Left renal pelvis (tissue), 4 donors: ENCODE data around the gene SMIM45. TPM values are rescaled to one million over a fixed set of nuclear protein-coding genes. Genes with fewer than 3 reads are reported as not detected.

Experiments used
- DNase-seq, 4 donors: peaks; one replicate each; pipeline ENCODE4 v3.0.0-alpha.2; 2013; ENCODE audit warnings: low read depth in 4 of 4, low spot score in 3 of 4
- polyA plus RNA-seq, 4 donors: library from polyadenylated mRNA; unstranded; fragments of 120-200 nt; gene quantifications; one replicate each; pipeline ENCODE4 v1.2.1, GENCODE V29; 2013; ENCODE audit not compliant: insufficient read length in 4 of 4

Gene SMIM45

GRCh38 chr22:41995211-41995610, 43.3 kb downstream of the SMIM45 start:
- DNase-seq, result no peak

- DNase-seq, result no peak
Observed at GRCh38 chr22:41996826-41997225, 44.9 kb downstream of the SMIM45 start.

- DNase-seq, result peak; percentile 48 to 69 (median 66)
Observed at GRCh38 chr22:41998361-41999261, 46.7 kb downstream of the SMIM45 start, which contains the start of gene WBP2NL. Gene WBP2NL (plus strand): TSS chr22:41998788. CDS start chr22:41998819, 31 bp downstream.

GRCh38 chr22:42000466-42000865, 48.5 kb downstream of the SMIM45 start:
- no peak for DNase-seq

GRCh38 chr22:42001121-42001520, 49.2 kb downstream of the SMIM45 start:
- no peak for DNase-seq

GRCh38 chr22:42001706-42002105, 49.8 kb downstream of the SMIM45 start:
- DNase-seq, result no peak

GRCh38 chr22:42007922-42008321, 56.0 kb downstream of the SMIM45 start:
- DNase-seq, result no peak

Other genes with a start within 250 kb of the SMIM45 start
- gene CCDC134, start 151.5 kb upstream of the SMIM45 start, polyA plus RNA-seq, result 10 to 100 TPM in 1 of 4 donors, 1 to 10 TPM in 3; 5.3 to 10.2 (median 8.2) TPM
- gene SREBF2, start 119.0 kb upstream of the SMIM45 start, polyA plus RNA-seq, result 10 to 100 TPM; 76.0 to 99.1 (median 93.9) TPM
- gene SHISA8, start 37.1 kb upstream of the SMIM45 start, polyA plus RNA-seq, result 1 to 10 TPM in 1 of 4 donors, under 1 TPM in 3; 0.22 to 1.7 (median 0.46) TPM
- gene TNFRSF13C, start 25.3 kb upstream of the SMIM45 start, polyA plus RNA-seq, result 1 to 10 TPM; 1.4 to 4.0 (median 1.9) TPM
- 10 to 100 TPM; 10.3 to 15.6 (median 11.6) TPM for gene CENPM, start 5.0 kb upstream of the SMIM45 start, polyA plus RNA-seq
- 10 to 100 TPM in 1 of 4 donors, 1 to 10 TPM in 3; 6.4 to 10.0 (median 7.8) TPM for gene SEPTIN3, start 17.3 kb downstream of the SMIM45 start, polyA plus RNA-seq
- 1 to 10 TPM; 2.4 to 5.2 (median 4.3) TPM for gene WBP2NL, start 46.6 kb downstream of the SMIM45 start, polyA plus RNA-seq
- 10 to 100 TPM; 27.1 to 33.2 (median 27.7) TPM for gene NAGA, start 118.7 kb downstream of the SMIM45 start, polyA plus RNA-seq
- 10 to 100 TPM; 10.3 to 31.7 (median 10.7) TPM for gene PHETA2, start 122.1 kb downstream of the SMIM45 start, polyA plus RNA-seq
- gene SMDT1, start 127.5 kb downstream of the SMIM45 start, polyA plus RNA-seq, result 100 to 1,000 TPM in 2 of 4 donors, 10 to 100 TPM in 2; 47.7 to 124 (median 104) TPM
- gene NDUFA6, start 138.6 kb downstream of the SMIM45 start, polyA plus RNA-seq, result 100 to 1,000 TPM in 2 of 4 donors, 10 to 100 TPM in 2; 74.8 to 131 (median 107) TPM
- 10 to 100 TPM in 1 of 4 donors, 1 to 10 TPM in 3; 1.8 to 15.9 (median 3.7) TPM for gene CYP2D6, start 178.7 kb downstream of the SMIM45 start, polyA plus RNA-seq